GM18951 (cell line): Measurements from ENCODE around the gene CNTFR.

Source experiments
- POLR2A ChIP-seq: IDR thresholded peaks from 4 replicates; pipeline ENCODE4 v1.6.1; 2011; ENCODE audit warnings: mild to moderate bottlenecking; ENCODE audit not compliant: insufficient read length, insufficient read depth; ENCODE audit errors: extremely low read depth
- in situ Hi-C: fragments of 300-500 bp; cut with MboI; formaldehyde crosslinking; loops from one replicate; pipeline ENCODE4 v1.12.0; 2022; ENCODE audit warnings: low sequenced_read_pairs, mixed read lengths, inconsistent platforms; ENCODE audit not compliant: unreplicated experiment

The CNTFR gene

GRCh38 chr9:34591248-34591916 lies 1.9 kb upstream of the CNTFR start:
- in situ Hi-C loops, result loop anchor here (10.0 kb wide), 1 partner anchor 157 kb away; no protein-coding TSS in a partner anchor

GRCh38 chr9:34590381-34591247 lies 1.1 kb upstream of the CNTFR start:
- no peak for TF ChIP-seq POLR2A

More at GRCh38 chr9:34591248-34591916, 1.9 kb upstream of the CNTFR start:
- TF ChIP-seq POLR2A, result no peak

DNA sequence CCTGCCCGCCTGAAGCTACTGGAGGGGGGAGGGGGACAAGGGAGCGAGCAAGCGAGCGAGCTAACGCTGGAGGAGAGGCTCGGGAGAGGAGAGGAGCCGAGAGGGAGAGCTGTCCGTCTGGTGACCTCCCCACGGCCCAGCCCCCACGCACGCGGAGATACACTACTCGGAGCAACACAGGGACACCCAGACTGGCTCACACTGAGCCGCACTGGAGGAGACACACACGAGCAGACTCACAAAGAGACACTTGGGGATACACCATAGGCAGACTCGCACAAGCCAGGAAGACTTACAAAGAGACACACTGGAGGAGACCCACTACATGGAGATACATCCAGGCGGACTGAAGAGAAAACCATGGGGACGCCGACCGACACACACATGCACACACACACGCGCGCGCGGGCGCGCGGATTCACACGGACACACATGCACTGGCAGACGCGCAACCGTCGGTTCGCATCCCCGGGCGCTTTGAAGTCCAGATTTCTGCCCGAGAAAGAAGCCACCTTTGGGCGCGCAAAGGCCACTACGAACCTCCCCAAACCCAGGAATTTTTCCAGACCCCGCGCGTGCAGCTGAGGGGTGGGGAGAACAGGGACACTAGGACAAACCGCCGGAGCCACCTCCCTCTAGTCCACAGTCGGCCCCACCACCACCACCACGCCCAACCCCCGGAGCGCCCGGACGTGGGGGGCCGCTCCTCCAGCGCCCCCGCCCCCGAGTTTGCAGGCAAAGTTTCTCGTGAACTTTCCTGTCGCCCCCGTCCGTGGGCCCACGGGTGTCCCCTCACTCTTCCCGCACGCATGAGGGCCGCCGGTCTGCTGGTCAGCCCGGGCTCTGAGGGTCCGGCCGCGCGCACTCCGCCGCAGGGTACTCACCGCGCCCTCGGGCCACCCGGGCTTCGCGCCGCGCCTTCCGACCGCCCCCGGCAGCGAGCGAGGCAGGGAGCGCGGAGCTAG lies 571 bp downstream of the CNTFR start:
- TF ChIP-seq POLR2A, result no peak
- in situ Hi-C loops, result no loop called here

More at GRCh38 chr9:34590381-34591247, 1.1 kb upstream of the CNTFR start:
- in situ Hi-C loops, result loop anchor here (10.0 kb wide), 1 partner anchor 156 kb away; no protein-coding TSS in a partner anchor

DNA sequence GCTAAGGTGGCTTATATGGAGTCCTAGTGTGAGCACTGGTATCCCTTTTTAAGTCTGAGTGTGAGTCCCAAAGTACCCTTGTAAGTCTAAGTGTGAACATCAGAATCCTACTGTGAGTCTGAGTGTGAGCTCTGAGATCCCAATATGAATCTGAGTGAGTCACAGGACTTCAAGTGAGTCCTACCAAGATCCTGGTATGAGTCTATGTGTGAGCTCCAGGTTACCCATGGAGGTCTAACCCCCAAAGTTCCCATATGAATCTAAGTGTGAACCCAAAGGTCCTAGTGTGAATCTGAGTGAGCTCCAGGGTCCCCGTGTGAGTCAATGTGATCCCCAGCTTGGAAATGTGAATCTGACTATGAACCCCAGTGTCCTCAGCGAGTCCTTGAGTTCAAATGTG lies 2.3 kb downstream of the CNTFR start:
- no peak for TF ChIP-seq POLR2A
- in situ Hi-C loops, result no loop called here

DNA sequence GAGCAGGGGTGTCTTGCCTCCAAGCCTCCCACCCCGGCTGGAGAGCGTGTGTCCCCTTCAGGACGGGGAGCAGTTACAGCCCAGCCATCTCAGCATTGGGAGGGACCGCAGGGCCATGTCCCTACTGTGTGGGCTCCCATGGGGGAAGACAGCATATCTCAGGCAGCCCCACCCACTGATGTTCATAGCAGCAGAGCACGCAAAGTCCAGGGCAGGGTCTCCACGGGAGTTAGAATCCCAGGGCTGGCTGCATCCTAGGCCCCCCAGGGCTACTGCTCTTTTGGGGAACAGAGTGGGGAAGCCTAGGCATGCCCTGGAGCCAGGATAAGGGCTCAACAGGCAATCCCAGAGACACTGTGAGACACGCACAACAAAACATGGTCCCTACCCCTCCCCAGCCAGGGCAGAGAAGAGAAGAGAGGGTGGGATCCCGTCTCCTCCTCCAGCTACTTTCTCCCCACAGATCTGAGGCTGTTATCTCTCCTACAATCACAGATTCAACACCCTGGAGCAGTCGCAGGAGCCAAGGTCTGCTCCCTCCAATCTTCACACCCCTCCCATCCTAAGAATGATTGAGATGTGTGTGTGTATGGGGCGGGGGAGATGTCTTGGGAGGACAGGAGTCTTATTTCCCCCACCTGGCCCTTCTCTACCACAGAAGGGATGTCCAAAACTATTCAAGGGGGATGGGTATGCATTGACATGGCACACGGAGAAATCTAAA lies 3.4 kb downstream of the CNTFR start:
- in situ Hi-C loops, result no loop called here
- TF ChIP-seq POLR2A, result no peak

- TF ChIP-seq POLR2A, result no peak
- in situ Hi-C loops, result no loop called here
Measured at GRCh38 chr9:34584970-34585369, 4.6 kb downstream of the CNTFR start.

GRCh38 chr9:34582787-34583186 lies 6.7 kb downstream of the CNTFR start:
- no peak for TF ChIP-seq POLR2A
- in situ Hi-C loops, result no loop called here

GRCh38 chr9:34581318-34581717 lies 8.2 kb downstream of the CNTFR start:
- in situ Hi-C loops, result no loop called here
- no peak for TF ChIP-seq POLR2A

- in situ Hi-C loops, result no loop called here
- TF ChIP-seq POLR2A, result no peak
Measured at GRCh38 chr9:34580358-34580757, 9.2 kb downstream of the CNTFR start.

DNA sequence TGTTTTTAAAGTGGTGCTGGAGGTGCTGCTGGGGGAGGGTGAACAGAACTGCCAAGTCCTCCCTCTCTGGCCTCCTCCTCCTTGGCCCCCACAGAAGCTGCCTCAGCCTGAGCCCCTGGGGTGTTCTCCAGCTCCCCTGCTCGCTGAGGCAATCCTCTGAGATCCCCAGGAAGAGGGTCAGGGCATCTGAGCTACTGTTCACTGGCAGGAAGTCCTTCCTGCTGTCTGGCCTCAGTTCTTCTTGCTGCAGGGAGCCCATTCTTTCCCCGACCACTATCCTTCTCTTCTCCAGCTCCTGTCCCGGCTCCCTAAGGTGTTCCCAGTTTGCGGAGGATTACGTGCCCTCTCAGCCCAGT lies 9.7 kb downstream of the CNTFR start:
- in situ Hi-C loops, result no loop called here

GRCh38 chr9:34579104-34579807 lies 10.3 kb downstream of the CNTFR start:
- TF ChIP-seq POLR2A, result no peak
- in situ Hi-C loops, result no loop called here

More for the DNA sequence above, 9.7 kb downstream of the CNTFR start:
- TF ChIP-seq POLR2A, result no peak

DNA sequence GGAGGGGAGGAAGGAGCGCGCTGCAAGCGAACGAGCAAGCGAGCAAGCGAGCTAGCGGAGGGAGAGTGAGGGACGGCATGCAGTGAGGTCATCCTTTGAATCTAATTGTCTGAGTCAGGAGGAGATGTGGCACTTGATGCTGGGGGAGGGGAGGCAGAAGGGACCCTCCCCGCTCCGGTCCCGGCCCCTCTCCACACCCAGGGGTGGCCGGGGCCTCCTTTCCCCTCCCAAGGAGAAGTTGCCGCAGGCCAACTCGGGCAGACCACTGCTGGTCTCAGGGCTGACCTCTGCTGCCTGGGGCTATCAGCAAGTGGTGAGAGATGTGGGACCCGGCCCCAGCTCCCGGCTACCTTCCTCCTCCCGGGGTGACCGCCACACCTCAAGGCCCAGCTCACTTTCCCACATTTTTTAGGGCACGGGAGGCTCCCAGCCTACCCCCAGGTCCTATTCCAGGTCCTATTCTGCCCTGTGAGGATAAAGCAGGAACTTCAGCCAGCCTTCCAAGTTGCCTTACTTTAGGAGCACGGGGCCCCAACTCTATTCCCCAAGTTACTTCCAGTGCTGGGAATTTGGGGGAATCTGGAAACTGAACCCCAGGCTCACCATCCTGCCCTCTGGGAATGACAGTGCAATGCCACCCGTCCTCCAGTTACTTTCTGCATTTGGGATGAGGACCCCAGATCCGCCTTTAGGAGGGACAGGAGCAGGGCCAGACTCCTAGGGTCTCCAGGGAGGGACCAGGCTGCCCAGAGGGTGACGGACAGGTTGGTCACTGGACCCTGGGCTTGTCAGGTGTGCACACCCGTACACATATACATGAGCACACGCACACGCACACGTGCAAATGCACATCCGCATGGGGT lies 11.1 kb downstream of the CNTFR start:
- in situ Hi-C loops, result no loop called here
- no peak for TF ChIP-seq POLR2A
